PFSK-1 (cell line): ENCODE results near the gene HIVEP2.

Experiments used
- FOXP2 ChIP-seq: optimal IDR thresholded peaks from 2 replicates; pipeline ENCODE3; 2011; ENCODE audit warnings: borderline replicate concordance, control low read depth, inconsistent platforms; ENCODE audit not compliant: insufficient read depth; ENCODE audit errors: extremely low read length, extremely low read depth
- POLR2AphosphoS5 ChIP-seq: IDR thresholded peaks from 2 replicates; pipeline ENCODE4 v1.6.1; 2012; ENCODE audit warnings: low read depth, mild to moderate bottlenecking, control low read depth, low read length, moderate library complexity
- SIN3A ChIP-seq: IDR thresholded peaks from 2 replicates; pipeline ENCODE4 v1.6.1; 2012; ENCODE audit warnings: mild to moderate bottlenecking, low read length, moderate library complexity, borderline replicate concordance; ENCODE audit not compliant: insufficient read depth
- TAF1 ChIP-seq: IDR thresholded peaks from 2 replicates; pipeline ENCODE4 v1.6.1; 2012; ENCODE audit warnings: low read length, control low read depth, borderline replicate concordance; ENCODE audit not compliant: insufficient read depth
- TF ChIP-seq, protein P1 (sequence below), 2 experiments: IDR thresholded peaks; 2 replicates each; pipeline versions ENCODE4 v1.6.1 to v1.8.0; 2011 to 2012; ENCODE audit warnings: low read depth in 2 of 2, low read length in 2 of 2, control low read depth in 1 of 2, inconsistent platforms in 1 of 2, mild to moderate bottlenecking in 1 of 2, moderate library complexity in 1 of 2; ENCODE audit not compliant: insufficient read depth in 1 of 2

HIVEP2 gene

GRCh38 chr6:142811923-142812322, 133.1 kb downstream of the HIVEP2 start:
- TF ChIP-seq POLR2AphosphoS5 (no peak), SIN3A (no peak), FOXP2 (no peak), TAF1 (no peak)
- TF ChIP-seq, protein P1, sequence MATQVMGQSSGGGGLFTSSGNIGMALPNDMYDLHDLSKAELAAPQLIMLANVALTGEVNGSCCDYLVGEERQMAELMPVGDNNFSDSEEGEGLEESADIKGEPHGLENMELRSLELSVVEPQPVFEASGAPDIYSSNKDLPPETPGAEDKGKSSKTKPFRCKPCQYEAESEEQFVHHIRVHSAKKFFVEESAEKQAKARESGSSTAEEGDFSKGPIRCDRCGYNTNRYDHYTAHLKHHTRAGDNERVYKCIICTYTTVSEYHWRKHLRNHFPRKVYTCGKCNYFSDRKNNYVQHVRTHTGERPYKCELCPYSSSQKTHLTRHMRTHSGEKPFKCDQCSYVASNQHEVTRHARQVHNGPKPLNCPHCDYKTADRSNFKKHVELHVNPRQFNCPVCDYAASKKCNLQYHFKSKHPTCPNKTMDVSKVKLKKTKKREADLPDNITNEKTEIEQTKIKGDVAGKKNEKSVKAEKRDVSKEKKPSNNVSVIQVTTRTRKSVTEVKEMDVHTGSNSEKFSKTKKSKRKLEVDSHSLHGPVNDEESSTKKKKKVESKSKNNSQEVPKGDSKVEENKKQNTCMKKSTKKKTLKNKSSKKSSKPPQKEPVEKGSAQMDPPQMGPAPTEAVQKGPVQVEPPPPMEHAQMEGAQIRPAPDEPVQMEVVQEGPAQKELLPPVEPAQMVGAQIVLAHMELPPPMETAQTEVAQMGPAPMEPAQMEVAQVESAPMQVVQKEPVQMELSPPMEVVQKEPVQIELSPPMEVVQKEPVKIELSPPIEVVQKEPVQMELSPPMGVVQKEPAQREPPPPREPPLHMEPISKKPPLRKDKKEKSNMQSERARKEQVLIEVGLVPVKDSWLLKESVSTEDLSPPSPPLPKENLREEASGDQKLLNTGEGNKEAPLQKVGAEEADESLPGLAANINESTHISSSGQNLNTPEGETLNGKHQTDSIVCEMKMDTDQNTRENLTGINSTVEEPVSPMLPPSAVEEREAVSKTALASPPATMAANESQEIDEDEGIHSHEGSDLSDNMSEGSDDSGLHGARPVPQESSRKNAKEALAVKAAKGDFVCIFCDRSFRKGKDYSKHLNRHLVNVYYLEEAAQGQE (IDR thresholded peaks at IDR 0.05; ENCODE audit: insufficient read depth in 1 of 2, low read depth in 2 of 2, low read length in 2 of 2) = no peak

- TF ChIP-seq, protein P1 (IDR thresholded peaks at IDR 0.05; ENCODE audit: insufficient read depth in 1 of 2, low read depth in 2 of 2, low read length in 2 of 2) = no peak
- TF ChIP-seq TAF1 (no peak), SIN3A (no peak), POLR2AphosphoS5 (no peak), FOXP2 (no peak)
These were observed 133.9 kb downstream of the HIVEP2 start for GRCh38 chr6:142810952-142811514.

GRCh38 chr6:142809947-142810346, 135.0 kb downstream of the HIVEP2 start:
- no peak for TF ChIP-seq TAF1
- no peak for TF ChIP-seq POLR2AphosphoS5
- TF ChIP-seq, protein P1 (IDR thresholded peaks at IDR 0.05; ENCODE audit: insufficient read depth in 1 of 2, low read depth in 2 of 2, low read length in 2 of 2) = no peak
- TF ChIP-seq FOXP2 = no peak
- TF ChIP-seq SIN3A = no peak

DNA sequence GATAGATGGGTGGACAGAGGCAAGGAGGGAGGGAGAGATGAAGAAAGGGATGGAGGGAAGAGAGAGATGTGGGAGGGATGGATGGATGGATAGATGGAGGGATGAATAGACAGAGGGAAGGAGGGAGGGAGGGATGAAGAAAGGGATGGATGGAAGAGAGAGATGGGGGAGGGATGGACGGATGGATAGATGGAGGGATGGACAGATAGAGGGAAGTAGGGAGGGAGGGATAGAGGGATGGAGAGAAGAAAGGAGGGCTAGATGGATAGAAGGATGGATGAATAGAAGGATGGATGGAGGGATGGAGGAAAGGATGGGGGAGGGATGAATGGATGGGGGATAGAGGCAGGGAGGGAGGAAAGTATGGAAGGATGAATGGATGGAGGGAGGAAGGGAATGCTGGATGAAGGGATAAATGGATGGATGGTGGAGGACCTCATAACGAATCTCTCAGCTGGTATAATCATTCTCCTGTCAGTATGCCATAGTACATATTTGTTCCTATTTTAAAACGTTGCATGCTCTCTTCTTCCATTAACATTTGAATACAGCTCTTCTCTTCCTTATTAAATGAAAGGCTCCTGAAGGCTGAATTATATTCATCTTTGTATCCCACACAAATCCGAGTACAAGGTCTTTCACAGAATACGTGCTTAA, 136.4 kb downstream of the HIVEP2 start:
- TF ChIP-seq SIN3A = no peak
- TF ChIP-seq, protein P1 (IDR thresholded peaks at IDR 0.05; ENCODE audit: insufficient read depth in 1 of 2, low read depth in 2 of 2, low read length in 2 of 2) = no peak
- no peak for TF ChIP-seq TAF1
- no peak for TF ChIP-seq POLR2AphosphoS5
- no peak for TF ChIP-seq FOXP2
